Suprapubic skin (tissue), 3 donors: ENCODE data around the gene MAD2L2.

ENCODE experiments used
- CTCF ChIP-seq, 2 donors: fragments of 200-600 bp in 1 of 2; fragments of 450-650 bp in 1 of 2; sonication (generic) in 1 of 2; IDR thresholded peaks; one replicate each; pipeline ENCODE4 v1.5.1; 2016 to 2019; ENCODE audit warnings: antibody characterized with exemption in 2 of 2, mild to moderate bottlenecking in 1 of 2, moderate library complexity in 1 of 2
- EP300 ChIP-seq: sonication (generic); formaldehyde crosslinking; IDR thresholded peaks from one replicate; pipeline ENCODE4 v1.6.1; 2017; ENCODE audit warnings: antibody characterized with exemption

GRCh38 chr1:11638121-11638520 is 42.8 kb downstream of the MAD2L2 start:
- TF ChIP-seq CTCF (IDR thresholded peaks at IDR 0.05) (no peak), EP300 (no peak)
